ENCODE data around the gene GNAI2.

Gene GNAI2

DNA sequence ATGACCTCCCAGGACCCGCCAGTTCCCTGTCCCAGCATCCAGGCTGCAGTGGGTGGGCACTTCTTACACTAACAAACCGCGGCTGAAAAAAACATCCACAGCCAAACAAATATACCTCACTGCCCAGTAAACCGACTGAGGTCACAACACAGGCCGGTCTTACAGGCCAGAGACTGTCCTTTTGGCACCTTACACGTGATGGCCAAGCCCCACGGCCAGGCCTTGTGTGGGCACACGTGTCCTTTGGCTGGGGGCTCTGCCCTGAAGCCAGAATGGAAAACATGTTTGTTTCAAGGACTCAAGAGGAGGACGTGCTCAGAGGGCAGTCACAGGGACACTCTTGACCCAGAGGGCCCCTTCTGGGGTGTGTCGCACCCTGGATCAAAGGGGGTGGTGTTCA lies 21.2 kb upstream of the GNAI2 start:
- TF ChIP-seq, protein P1, sequence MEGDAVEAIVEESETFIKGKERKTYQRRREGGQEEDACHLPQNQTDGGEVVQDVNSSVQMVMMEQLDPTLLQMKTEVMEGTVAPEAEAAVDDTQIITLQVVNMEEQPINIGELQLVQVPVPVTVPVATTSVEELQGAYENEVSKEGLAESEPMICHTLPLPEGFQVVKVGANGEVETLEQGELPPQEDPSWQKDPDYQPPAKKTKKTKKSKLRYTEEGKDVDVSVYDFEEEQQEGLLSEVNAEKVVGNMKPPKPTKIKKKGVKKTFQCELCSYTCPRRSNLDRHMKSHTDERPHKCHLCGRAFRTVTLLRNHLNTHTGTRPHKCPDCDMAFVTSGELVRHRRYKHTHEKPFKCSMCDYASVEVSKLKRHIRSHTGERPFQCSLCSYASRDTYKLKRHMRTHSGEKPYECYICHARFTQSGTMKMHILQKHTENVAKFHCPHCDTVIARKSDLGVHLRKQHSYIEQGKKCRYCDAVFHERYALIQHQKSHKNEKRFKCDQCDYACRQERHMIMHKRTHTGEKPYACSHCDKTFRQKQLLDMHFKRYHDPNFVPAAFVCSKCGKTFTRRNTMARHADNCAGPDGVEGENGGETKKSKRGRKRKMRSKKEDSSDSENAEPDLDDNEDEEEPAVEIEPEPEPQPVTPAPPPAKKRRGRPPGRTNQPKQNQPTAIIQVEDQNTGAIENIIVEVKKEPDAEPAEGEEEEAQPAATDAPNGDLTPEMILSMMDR (IDR thresholded peaks at IDR 0.05): no peak

DNA sequence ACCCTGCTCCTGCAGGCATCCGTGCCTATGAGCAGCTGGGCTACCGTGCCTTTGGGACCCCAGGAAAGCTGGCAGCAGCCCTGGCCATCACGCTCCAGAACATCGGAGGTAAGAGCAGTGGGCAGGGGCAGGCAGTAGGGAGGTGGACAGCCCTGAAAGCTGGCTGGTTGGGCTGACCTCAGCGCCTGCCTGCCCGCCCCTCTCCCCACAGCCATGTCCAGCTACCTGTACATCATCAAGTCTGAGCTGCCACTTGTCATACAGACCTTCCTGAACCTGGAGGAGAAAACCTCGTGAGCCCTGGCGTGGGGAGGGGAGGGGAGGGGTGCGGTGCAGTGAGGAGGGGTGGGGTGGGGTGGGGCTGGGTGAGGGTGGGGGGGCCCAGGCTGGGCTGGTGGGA lies 20.5 kb upstream of the GNAI2 start:
- TF ChIP-seq, protein P1 (IDR thresholded peaks at IDR 0.05): no peak

DNA sequence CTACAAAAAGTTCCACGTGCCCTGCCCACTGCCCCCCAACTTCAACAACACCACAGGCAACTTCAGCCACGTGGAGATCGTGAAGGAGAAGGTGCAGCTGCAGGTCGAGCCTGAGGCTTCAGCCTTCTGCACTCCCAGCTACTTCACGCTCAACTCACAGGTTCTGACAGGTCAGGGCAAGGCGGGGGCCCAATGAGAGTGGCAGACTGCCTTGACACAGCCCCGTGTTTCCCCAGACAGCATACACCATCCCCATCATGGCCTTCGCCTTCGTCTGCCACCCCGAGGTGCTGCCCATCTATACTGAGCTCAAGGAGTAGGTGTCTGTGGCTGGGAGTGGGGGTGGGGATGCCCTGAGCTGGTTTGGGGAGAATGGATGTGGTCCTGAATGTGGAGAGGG lies 18.3 kb upstream of the GNAI2 start:
- TF ChIP-seq, protein P1 (IDR thresholded peaks at IDR 0.05): no peak

DNA sequence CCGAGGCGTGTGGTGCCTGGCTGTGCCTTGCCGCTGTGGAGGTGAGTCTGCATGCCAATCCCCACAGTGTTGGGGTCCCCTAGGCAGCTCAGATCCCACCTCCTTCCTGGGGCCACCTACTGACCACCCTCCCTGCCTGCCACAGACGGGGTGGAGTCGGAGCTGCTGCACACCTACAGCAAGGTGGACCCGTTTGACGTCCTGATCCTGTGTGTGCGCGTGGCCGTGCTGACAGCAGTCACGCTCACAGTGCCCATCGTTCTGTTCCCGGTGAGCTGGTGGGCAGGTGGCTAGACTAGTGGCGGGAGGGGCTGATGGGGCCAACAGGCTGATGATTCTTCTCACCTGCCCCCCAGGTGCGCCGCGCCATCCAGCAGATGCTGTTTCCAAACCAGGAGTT lies 17.6 kb upstream of the GNAI2 start:
- TF ChIP-seq, protein P1 (IDR thresholded peaks at IDR 0.05): no peak

DNA sequence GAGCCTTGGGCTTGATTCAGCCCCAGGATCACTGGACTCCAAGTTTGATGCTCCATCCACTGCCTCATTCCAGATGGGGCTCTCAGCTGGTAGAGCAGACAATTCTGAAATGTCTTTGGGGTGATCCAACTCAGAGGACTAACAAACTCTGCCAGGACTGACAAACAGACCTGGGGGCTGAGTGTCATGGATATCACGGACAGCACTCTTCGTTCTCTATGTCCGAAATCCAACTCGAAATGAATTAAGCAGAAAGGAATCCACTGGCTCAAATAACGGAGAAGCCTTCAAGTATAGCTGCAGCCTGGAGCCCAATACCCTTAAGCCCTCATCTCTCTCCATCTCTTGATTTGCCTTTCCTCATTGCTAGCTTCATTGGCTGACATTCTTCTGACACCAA lies 16.7 kb upstream of the GNAI2 start:
- TF ChIP-seq, protein P1 (IDR thresholded peaks at IDR 0.05): no peak

DNA sequence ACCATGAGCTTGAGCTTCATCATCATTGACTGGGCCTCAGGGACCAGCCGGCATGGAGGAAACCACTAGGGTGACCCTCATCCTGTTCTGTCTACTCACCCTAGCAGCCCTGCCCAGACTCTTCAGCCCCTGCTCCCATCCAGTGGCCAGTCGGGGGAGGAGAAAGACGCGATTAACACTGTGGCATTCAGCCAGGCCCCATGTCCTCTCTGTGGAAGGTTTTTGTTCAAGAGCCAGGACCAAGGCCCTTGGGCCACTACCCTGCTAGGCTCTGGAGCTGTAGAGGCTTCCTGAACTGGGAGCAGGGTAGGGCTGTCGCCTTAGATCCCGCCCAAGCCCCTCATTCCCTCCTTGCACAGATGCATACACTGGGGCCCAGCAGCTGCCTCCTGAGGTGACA lies 15.9 kb upstream of the GNAI2 start:
- TF ChIP-seq, protein P1 (IDR thresholded peaks at IDR 0.05): no peak

DNA sequence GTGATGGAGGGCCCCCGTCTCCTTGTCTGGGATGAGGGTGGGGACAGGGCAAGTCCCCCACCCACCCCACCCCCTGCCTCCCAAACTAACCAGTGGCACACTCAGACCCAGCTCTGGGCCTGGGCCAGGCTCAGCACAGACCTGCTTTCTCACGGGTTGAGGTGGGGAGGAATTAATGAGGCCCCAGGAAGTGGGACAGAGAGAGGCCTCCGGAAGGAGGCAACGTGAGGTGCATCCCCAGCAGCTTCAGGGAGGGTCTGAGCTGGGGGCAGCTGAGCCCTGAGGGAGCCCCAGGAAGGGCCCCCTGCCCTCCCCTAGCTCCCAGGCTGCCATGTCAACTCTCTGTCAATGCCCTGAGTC lies 15.0 kb upstream of the GNAI2 start:
- TF ChIP-seq, protein P1 (IDR thresholded peaks at IDR 0.05): no peak

DNA sequence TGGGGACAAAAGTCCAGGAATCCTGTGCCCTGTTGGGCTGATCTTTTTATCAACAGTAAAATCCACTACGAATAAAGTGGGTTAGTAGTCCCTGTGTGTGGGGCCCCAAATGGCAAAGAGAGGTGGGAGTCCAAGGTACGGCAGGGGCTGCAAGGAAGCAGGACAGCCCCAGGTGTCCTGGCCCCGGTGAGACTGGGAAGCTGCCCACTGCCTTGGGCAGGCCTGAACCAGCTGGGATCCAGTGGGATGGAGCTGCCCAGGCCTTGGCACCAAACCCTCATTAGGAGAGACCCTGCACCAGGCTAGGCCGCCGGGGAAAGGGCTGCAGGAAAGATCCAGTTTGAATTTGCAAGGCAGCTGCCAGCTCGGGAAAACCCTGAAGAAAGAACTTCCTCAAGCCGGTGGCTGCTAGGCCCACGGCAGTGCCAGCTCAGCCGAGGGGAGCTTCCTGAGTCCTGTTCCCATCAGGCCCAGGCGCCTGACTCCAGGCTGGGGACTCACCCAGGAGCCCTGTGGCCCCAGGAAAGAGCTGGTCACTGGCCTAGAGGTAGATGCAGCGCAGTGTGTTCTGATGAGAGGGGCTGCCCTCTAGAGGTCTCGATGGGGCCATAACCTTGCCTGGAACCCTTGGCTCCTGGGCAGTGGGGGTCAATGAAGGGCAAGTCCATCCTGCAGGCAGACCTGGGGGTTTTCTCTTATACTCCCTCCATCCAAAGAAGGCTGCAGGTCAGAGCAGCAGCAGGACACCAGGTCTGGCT lies 14.4 kb upstream of the GNAI2 start:
- TF ChIP-seq, protein P1 (IDR thresholded peaks at IDR 0.05): no peak

Measured in LNCAP (cell line).